HG02610 (cell line): ENCODE measurements around the gene LRP3.
"Not testable (repeated sequence)": the region's sequence is repeated elsewhere in the genome, so short reads cannot be mapped to it uniquely, and the experiment has no call there.

Experiments
- ATAC-seq: cut with Tn5 transposase; IDR thresholded peaks from one replicate; pipeline ENCODE4 v1.9.1; 2021; ENCODE audit warnings: mild to moderate bottlenecking, moderate library complexity; ENCODE audit not compliant: unreplicated experiment

Gene LRP3

GRCh38 chr19:33201886-33202545 is 7.9 kb downstream of the LRP3 start:
- ATAC-seq = no peak

DNA sequence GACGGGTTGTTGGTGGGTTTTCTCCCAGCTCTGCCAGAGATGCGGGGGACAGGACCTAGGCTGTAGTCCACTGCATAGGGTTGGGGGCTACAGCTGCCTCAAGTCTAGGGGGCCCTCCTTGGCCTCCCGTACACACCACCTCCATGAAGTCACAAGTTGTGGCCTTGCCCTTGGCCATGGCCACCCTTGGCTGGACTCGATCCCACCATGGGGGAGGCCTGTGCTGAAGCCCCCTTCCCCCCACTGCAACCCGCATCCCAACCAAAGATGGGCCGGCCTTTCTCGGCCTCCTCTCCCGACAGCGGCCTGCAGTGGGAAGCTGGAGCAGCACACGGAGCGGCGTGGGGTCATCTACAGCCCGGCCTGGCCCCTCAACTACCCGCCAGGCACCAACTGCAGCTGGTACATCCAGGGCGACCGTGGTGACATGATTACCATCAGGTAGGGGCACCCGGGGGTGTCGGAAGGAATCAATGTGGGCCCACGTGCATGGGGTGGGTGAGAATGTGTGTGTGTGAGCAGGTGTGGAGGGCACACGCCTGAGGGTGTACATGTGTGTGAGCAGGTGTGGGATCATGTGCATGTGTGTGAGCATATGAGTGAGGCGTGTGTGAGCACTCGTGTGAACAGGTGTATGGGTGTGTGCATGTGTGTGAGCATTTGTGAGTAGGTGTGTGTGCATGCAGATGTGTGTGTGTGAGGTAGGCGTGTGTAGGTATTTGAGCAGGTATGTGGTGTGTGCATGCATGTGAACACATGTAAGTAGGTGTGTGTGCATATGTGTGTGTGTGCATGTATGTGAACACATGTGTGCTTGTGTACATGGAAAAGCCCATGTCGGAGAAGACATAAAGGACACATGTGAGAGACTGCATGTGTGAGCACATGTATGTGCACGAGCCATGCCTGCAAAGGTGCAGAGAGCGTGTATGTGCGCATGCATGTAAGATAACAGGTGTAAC is 8.7 kb downstream of the LRP3 start:
- no peak for ATAC-seq

GRCh38 chr19:33203529-33203928 is 9.4 kb downstream of the LRP3 start:
- no peak for ATAC-seq

GRCh38 chr19:33204136-33204973 is 10.2 kb downstream of the LRP3 start:
- ATAC-seq = no peak

GRCh38 chr19:33205110-33205509 is 11.0 kb downstream of the LRP3 start:
- no peak for ATAC-seq

DNA sequence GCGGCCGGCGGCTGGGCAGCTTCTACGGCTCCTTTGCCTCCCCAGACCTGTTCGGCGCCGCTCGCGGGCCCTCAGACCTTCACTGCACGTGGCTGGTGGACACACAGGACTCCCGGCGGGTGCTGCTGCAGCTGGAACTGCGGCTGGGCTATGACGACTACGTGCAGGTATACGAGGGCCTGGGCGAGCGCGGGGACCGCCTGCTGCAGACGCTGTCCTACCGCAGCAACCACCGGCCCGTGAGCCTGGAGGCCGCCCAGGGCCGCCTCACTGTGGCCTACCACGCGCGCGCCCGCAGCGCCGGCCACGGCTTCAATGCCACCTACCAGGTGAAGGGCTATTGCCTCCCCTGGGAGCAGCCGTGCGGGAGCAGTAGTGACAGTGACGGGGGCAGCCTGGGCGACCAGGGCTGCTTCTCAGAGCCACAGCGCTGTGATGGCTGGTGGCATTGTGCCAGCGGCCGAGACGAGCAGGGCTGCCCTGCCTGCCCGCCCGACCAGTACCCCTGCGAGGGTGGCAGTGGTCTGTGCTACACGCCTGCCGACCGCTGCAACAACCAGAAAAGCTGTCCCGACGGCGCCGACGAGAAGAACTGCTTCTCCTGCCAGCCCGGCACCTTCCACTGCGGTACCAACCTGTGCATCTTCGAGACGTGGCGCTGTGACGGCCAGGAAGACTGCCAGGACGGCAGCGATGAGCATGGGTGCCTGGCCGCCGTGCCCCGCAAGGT is 11.6 kb downstream of the LRP3 start:
- ATAC-seq = no peak

- ATAC-seq = no peak
Measured at GRCh38 chr19:33206261-33207039, 12.3 kb downstream of the LRP3 start.

- ATAC-seq = no peak
Measured at GRCh38 chr19:33207040-33207620, 13.0 kb downstream of the LRP3 start.

GRCh38 chr19:33207903-33208302 is 13.8 kb downstream of the LRP3 start:
- no peak for ATAC-seq

GRCh38 chr19:33208371-33208895 is 14.3 kb downstream of the LRP3 start:
- ATAC-seq = no peak

- ATAC-seq = no peak
Measured at GRCh38 chr19:33208904-33209849, 15.0 kb downstream of the LRP3 start.

DNA sequence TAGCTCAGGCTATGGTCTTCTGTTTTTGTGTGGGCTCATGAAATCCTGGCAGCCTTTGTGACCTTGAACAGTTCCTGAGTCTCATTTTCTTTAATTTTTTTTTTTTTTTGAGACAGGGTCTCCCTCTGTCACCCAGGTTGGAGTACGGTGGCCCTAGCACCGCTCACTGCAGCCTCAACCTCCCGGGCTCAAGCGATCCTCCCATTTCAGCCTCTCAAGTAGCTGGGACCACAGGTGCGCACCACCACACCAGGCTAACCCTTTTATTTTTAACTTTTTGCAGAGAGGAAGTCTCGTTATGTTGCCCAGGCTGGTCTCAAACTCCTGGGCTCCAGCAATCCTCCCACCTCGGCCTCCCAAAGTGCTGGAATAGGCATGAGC is 15.7 kb downstream of the LRP3 start:
- ATAC-seq = not testable (repeated sequence)

DNA sequence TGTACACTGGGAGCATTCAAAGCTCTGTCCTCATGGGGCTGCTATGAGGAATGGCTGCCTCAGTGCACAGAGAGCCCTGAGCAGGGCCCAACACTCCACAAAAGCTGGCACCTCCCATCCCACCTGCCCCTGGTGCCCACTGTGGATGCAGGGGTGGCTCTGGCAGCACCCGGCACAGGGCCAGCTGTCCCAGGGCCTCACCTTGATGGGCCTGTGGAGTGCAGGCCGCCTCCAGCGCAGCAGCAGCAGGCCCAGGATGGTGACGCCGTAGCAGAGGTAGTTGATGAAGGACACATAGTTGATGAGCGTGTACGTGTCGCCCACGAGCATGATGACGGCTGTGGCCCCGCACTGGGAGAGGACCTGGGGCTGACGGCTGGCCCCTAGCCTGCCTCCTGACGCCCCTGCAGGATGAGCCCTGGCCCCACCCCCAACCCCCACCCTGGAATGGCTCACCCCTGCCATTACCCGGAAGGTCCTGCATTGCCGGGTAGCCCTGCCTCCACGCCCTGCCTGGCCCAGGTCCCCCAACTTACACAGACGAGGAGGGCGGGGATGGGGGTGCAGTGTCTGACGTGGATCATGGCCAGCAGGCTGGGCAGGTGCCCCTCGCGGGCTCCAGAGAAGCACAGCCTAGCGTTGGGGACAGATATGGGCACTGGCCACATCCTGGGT is 16.3 kb downstream of the LRP3 start:
- ATAC-seq = no peak

DNA sequence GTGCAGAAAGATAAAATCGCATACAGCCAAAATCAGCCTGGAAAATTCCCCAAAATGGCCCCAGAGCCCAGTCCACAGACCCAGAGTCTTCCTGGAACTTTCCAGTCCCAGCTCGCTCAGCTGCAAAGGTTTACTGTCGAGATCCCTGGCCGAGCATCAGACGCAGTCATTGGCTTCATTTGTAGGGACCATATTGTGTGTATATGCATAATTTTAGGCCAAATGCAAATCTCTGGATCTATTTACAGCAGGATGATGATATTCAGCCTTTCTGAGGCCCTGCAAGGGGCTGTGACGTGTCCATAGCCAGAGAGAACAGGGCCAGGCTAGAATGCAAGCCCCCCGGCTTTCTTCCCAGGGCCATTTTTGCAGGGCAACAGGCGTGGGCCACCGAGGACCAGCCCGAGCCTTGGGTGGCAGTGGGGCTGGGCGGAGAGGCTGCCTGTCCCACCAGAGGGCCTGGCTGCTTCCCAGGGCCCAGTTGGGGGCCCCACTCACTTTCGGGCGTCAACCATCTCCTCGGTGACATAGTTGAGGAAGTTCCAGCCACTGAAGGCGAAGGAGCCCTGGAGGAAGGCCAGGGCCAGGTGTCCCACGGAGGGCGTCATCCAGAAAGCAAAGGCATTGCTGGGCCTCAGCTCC is 17.8 kb downstream of the LRP3 start:
- ATAC-seq = no peak

DNA sequence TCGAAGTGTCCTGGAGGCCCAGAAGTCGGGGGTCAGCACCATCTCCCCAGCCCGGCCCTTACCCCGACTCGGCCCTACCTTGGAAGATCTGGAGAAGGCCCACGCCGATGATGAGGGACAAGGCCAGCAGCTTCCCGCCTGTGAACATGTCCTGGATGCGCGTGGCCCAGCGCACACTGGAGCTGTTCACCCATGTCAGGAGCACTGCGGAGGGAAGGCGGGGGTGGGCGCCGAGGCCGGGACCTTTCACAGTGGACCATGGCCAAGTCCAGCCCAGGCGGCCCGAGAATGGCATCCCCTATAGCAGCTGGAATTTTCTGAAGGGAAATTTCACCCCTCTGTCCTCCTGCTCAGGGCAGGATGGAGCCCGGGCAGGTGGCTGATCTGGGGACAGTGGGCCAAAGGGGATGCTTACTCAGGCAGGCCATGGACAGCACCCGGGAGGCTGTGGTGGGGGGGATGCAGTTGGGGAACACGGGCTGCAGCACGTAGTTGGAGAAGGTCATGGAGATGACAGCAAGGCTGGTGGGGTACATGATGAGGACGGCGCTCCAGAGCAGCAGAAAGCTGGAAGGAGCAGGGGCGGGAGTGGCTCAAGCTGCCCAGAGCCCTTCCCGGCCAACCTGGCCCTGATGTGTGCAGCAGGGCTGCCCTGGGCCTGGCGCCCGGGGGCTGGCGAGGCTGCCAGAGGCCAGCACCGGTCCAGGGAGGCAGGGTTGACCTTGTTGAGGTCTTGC is 18.5 kb downstream of the LRP3 start:
- ATAC-seq = no peak

DNA sequence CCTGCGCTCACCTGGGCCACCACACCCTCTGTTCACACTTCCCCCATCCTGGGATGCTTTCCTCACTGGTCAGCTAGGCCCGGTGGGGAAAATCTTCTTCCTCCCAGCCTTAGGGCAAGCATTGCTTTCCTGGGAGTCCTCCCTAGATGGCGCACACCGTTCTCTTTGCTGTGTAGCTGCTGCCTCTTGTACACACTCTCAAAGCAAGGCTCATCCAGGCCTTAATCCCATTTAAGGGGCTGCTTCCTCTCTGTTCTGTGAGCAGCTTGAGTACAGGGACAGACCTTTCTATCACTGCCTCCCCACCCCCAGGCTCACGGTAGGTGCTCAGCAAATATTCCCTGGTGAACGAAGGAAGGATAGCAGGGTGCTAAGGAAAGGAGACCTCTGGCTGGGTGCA is 20.5 kb downstream of the LRP3 start:
- no peak for ATAC-seq
